TTC549 (cell line): ENCODE results near the gene HDAC9.
"Not testable (repeated sequence)": the region's sequence is repeated elsewhere in the genome, so short reads cannot be mapped to it uniquely, and the experiment has no call there.

ENCODE experiments used
- FAIRE-seq: peaks from 2 replicates; lab custom pipeline; 2012; peaks lifted over from hg19 to GRCh38; lab: Jason Lieb, UNC

HDAC9 gene

GRCh38 chr7:18900803-18901202, 405.3 kb downstream of the HDAC9 start:
- no peak for FAIRE-seq

DNA sequence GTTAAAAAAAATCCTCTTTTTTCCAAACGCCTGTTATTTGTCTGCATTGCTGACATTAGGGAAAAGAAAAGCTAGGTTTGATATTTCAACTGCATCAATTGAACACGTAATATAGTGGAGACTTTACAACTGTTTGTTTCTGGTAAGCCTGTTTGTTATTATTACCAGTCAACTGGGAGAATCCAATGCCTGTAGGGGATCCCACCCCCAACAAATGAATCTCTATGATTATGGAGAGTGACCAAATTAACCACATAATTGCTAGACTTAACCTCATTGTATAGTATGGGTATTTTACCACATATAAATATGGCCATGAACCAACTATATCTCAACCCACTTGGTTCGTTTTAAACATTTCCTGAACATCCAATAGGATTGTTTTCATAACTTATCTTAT, 405.8 kb downstream of the HDAC9 start:
- FAIRE-seq = no peak

DNA sequence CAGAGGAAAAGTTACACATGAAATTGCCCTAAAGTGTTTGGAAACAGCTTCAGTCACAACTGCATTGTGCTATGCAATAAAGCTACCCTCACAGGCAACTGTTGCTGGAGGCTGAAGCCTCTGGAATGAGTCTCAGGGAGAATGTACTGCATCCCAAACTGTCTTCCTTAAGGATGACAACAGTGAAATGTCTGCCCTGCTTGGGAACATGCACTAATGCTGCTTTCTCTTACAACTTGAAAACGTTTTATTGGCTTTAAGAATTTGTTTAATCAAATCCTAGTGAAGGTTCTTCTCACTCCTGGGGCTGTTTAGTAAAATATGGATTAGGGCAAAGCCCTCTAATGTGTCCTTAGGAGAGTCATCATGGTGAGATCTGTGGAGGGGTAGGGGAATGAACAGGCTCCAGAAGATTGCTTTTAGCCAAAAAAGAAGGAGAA, 406.5 kb downstream of the HDAC9 start:
- no peak for FAIRE-seq

DNA sequence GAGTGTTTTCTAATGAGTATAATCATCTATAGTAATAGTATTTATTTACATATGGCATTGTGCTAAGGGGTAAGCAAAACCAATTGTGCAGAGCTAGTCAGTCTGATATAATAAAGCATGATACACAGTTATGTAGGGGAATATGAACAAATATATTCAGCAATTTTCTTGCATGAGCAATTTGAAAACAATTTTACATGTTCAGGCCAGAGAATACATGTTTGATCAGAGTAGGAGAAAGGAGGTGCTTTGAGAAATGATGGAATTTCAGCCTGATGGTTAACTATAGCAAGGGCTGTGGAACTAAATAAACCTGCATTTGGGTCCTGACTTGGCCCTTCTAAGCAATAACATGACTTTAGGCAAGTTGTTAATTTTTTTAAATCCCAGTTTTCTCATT, 407.3 kb downstream of the HDAC9 start:
- no peak for FAIRE-seq

- FAIRE-seq = no peak
These were observed 408.1 kb downstream of the HDAC9 start for GRCh38 chr7:18903695-18904094.

DNA sequence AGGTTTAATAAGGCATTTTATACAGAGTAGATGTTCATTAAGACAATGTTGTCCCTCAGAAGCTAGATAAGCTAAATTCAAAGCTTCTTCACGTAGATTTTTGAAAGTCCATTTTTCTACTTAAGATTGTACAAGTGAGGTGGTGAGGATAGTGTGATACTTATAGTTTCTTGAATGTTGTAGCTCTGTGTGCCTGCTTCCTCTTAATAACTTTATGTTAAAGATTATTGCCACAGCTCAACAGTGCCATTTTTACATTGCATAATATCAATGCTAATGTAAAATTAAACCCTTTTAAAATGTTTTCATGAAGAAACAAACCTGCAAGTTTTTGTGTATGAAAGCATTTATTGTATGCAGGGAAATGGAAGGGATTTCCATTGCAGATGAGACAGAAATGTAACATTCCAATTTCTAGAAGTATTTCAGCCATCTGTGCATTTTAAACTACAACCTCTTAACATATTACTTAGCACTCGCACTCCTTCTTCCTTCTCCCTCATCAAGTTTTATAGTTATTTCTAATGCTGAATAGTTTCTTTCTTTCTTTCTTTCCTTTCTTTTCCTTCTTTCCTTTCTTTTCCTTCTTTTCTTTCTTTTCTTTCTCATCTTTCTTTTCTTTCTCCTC, 409.9 kb downstream of the HDAC9 start:
- FAIRE-seq = no peak

GRCh38 chr7:18906901-18907300, 411.4 kb downstream of the HDAC9 start:
- no peak for FAIRE-seq

GRCh38 chr7:18913106-18913505, 417.6 kb downstream of the HDAC9 start:
- no peak for FAIRE-seq

DNA sequence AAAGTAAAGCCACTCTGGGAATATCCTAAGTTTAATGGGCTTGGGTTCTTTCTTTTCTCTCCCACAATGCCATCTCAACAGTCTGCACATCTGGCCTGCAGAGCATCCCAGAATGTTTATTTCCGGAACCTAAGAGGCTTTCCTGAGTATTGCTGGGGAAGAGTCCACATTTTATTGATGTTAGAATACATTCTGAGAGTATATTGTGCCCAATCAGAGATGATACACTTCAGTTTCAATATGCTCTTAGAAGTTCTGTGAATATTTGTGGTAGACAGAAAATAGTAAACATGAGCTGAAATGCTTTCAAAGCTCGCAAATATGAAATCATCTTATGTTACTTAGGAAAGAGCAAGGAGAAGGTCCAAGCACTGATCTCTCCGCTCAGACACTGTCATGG, 421.3 kb downstream of the HDAC9 start:
- FAIRE-seq = no peak

DNA sequence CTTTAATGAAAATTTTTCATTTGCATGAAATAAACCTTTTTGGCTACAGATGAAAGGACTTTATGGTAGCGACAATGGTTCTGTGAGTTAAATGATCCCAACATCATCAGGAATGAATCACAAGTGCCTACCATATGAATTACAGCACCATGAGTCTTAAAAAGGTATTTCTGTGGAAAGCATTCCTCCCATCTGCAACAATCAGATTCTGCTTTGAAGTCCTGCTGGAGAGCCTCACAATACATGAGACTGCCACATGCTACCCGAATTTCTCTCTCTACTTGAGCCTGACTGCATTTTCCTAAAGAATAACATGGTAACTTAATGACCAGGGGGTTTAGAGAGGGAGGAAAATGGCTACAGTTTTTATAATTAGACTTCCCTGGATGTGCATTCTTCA, 431.6 kb downstream of the HDAC9 start:
- no peak for FAIRE-seq

DNA sequence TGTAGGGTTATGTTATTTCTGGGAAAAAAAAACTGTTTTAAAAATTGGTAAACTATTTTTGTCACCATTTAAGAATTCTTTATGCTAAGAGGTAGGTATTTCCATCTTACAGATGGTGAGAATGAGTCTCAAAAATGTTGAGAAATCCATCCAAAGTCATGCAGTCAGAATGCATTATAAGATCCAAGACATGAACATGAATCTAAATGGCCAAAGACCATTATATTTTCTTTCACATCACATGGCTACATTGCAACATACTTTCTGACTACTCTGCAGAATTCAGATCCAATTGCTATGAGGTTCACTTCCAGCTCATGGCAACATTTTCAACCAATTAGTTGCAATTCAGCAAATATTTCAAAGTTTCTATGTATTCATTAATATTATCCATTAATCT, 440.7 kb downstream of the HDAC9 start:
- no peak for FAIRE-seq

GRCh38 chr7:18939771-18940592, 444.4 kb downstream of the HDAC9 start:
- no peak for FAIRE-seq

DNA sequence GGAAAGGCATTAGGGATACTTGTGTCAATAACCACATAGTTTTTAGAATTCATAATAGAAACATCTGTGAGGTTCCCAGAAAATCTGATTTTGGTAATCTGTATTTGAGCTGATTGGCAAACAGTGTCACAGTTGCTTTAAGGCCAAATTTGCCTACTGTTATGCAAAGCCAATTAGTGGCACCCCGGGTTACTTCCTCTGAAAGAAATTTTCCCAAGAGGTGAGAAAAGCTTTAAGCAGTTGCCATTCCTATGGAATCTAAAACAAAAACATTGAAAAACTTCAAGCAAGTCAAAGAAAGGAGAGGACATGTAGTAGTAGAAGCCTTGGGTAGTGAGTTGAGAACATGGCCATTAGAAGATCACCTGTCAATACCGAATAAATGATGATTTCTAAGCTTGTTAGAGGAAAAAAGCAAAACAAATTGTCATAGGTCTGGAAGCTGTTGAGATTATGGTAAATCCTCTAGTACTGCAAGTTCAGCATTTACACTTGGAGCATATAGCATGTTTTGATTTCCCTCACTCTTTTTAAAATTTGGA, 445.1 kb downstream of the HDAC9 start:
- no peak for FAIRE-seq

GRCh38 chr7:18941207-18941606, 445.7 kb downstream of the HDAC9 start:
- no peak for FAIRE-seq

DNA sequence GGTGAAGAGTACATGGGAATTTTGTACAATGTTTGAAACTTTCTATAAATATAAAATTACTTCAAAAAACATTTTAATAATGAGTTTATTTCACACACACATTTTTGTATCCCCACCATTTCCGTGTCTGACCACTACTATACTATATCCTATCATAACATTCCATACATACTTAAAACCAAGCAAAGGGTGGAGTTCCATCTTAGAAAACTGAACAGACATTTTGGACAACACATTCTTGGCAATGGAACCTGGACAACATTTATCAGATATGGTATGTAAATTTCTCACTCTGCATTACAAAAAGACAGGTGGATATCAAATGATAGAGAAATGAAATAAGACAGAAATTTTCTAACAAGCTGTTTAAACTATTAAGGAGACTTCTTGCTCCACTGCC, 453.0 kb downstream of the HDAC9 start:
- FAIRE-seq = no peak

- no peak for FAIRE-seq
These were observed 457.3 kb downstream of the HDAC9 start for GRCh38 chr7:18952846-18953245.

- no peak for FAIRE-seq
These were observed 463.1 kb downstream of the HDAC9 start for GRCh38 chr7:18958627-18959026.

- FAIRE-seq = no peak
These were observed 465.2 kb downstream of the HDAC9 start for GRCh38 chr7:18960725-18961124.

DNA sequence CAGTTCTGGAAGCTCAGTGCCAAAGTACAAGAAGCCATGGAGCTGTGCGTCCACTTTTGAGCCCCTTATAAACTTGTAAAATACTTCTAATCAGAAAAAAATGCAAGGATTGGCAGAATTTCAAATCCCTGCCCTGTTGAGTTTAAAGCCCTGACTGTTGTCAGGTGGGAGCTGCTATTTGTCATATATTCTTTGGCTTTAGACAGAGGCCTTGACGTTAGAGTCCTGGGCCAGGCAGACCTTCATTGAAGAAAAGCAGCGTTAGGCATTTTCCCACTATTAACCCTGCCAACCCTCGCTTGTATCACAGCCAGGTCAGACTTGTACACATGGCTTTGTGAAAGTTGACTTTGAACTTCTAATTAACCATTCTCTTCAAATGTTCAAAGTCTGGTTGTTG, 466.5 kb downstream of the HDAC9 start:
- no peak for FAIRE-seq

DNA sequence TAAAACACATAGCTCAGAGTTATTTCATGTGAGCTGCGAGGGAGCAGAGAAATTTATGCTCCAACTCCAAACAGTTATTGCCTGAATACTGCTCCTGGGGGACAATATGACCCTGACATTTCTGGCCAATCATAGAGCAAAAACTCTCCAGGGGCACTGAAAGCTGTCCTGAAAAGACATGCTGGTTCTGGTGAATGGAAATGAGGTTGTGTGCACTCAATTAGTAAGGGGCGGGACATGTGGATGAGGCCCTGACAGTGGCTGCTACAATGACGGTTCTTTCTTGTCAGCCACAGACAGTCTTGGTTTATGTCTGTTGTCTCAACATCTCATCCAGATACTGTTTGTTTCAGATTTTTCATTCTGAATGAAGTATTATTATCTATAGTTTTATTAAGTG, 470.1 kb downstream of the HDAC9 start:
- no peak for FAIRE-seq

DNA sequence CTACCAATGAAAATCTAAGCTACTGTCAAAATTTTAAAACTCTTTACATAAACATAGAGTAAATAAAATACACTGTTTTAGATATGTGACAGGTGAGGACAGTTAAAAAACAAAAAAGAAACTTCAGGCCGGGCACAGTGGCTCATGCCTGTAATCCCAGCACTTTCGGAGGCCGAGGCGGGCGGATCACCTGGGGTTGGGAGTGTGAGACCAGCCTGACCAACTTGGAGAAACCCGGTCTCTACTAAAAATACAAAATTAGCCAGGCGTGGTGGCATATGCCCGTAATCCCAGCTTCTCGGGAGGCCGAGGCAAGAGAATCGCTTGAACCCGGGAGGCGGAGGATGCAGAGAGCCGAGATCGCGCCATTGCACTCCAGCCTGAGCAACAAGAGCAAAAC, 472.2 kb downstream of the HDAC9 start:
- FAIRE-seq = not testable (repeated sequence)

GRCh38 chr7:18971839-18972238, 476.3 kb downstream of the HDAC9 start:
- no peak for FAIRE-seq

GRCh38 chr7:18974803-18975202, 479.3 kb downstream of the HDAC9 start:
- no peak for FAIRE-seq

DNA sequence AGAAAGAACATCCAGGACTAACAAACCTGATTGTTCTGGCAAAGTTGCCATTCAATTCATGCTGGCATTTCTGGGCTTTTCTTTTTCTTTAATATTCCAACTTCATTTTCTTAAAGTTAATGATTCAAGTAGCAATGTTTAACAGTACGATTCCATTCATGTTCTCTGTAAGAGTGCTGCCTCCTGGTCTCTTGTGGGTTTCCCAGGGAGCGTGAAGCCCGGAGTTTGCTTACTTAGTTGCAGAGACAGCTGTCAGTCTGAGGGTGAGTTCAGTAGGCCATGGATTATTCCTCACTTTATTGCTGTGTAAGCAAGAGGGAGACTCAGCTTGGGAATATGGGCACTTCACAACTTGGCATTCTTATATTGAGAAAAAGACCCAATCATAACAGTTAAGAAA, 479.7 kb downstream of the HDAC9 start:
- no peak for FAIRE-seq
